GM19397 (cell line): ENCODE measurements around the gene TUBB4A.

ENCODE experiments used
- ATAC-seq: cut with Tn5 transposase; IDR thresholded peaks from one replicate; pipeline ENCODE4 v1.9.1; 2021; ENCODE audit warnings: mild to moderate bottlenecking, moderate library complexity; ENCODE audit not compliant: unreplicated experiment

The TUBB4A gene

DNA sequence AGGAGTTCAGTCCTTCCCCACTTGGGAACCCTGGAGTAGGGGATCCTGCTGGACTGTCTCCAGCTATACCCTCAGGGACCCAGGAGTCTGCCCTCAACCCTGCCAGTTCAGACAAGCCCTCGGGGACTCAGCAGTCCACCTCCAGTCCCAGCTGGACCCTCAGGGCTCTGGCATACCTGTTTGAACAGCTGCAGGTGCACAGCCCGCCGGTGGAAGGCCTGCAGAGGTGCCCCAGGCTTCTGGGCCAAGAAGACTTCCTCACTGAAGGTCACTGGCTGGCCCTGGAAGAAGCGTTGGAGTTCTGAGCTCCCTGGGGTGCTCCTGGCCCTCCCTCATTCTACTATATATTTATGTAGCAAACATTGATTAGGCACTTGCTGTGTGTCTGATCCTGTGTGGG lies 29.4 kb downstream of the TUBB4A start:
- ATAC-seq, result no peak

GRCh38 chr19:6471076-6471475 lies 31.0 kb downstream of the TUBB4A start:
- no peak for ATAC-seq

- ATAC-seq, result no peak
Observed at GRCh38 chr19:6470173-6470572, 31.9 kb downstream of the TUBB4A start.

GRCh38 chr19:6467384-6467783 lies 34.7 kb downstream of the TUBB4A start:
- no peak for ATAC-seq

- no peak for ATAC-seq
Observed at GRCh38 chr19:6466526-6467248, 35.4 kb downstream of the TUBB4A start.

DNA sequence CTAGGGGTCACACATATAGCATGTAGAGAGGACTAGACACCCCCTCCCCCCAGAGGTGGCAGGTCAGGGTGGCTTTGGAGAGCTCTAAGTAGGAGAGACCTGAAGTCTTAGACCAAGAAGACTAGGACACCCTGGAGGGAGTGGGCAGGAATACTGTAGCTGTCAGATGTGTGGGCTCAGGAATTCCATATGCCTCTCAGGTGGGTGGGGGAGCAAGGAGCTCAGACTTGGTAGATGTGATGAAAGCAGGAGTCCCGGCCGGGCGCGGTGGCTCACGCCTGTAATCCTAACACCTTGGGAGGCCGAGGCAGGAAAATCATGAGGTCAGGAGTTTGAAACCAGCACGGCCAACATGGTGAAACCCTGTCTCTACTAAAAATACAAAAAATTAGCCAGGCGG lies 36.4 kb downstream of the TUBB4A start:
- no peak for ATAC-seq

DNA sequence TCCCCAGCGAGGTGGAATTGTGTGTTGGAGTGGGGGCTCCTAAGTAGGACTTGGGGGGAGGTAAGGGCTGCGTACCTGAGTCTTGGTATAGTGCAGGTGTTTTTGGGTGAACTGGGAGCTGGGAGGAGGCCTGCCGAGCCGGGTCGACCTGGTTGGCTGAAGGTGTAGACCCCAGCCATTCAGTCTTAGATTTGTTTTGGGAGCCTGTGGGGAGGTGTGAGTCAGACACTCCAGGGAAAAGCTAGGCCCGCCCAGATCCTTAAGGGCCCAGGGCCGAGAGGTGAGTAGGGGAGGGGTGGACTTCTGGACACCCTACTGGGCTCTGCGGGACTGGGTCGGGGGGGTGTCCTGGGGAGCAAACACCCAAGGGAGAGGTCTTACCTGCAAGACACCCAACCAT lies 37.1 kb downstream of the TUBB4A start:
- ATAC-seq, result no peak

DNA sequence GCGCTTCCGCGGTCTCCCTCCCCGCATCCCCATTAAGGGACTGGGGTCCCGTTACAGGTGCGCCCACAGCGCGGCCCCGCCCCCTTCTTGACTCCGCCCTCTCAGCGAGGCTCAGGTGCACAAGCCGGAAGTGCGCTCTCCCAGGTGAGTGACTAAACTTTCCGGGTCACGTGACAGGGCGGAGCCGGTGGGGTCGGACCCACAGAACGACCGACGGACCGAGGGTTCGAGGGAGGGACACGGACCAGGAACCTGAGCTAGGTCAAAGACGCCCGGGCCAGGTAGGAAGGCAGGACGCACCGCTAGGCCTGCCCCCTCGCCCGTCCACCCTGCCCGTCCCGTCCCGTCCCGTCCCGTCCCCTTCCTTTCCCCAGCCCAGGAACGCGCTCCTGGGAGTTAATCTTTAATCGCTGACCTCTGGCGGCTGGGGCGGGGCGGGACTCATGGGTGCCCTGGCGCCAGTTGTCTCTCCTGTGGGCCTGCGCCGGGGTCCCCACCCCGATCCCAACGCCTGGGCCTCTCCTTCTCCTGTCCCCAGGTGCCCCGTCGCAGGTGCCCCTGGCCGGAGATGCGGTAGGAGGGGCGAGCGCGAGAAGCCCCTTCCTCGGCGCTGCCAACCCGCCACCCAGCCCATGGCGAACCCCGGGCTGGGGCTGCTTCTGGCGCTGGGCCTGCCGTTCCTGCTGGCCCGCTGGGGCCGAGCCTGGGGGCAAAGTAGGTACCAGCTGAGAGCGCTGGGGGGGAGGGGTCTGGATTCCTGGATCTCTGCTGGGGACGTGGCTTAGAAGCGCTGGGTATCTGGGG lies 37.8 kb downstream of the TUBB4A start, which contains the start of gene CRB3:
Gene CRB3, plus strand, starts transcription at position 202 of the 804 bp plus-strand sequence. Its CDS starts 431 bp downstream, at position 633.
- no peak for ATAC-seq

DNA sequence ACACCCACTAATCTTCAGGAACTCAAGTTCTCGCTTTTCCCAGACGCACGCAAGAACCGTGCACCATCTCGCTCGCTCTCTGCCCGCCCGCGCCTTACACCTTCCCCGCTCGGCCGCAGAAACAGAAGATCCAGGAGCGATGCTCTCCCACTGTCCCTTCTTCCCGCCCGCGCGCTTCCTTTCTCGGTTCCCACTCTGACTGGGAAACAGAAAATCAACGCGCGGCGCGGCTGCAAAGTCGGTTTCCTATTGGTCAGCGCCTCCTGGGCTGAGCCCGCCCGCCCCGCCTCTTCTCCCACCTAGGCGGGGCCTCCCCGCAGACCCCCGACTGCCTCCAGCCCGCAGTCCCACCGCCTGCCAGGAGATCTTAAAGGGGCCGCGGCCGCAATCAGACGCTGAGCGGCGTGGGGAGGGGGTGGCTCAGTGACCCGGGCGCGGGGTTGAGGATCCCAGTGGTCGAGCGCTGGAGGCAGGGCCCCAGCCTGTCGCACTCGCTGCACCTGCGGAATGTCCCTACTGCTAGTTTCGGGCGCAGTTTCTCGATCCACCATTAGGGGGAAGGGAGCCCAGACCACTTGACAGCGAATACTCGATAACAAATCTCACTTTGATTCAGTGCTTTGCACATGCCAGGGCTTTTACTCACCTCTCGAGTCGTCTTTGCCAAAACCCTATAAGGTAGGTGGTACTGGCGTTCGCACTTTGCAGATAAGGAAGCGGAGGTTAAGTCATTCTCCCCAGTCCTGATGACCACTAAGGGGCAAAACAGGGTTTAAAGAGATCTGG lies 41.8 kb downstream of the TUBB4A start:
- ATAC-seq, result peak; percentile 81

GRCh38 chr19:6459262-6460098 lies 42.6 kb downstream of the TUBB4A start, which contains the start of gene SLC25A23:
SLC25A23 (minus strand) TSS chr19:6459792; CDS start chr19:6459628, 164 bp downstream.
- peak; percentile 39 for ATAC-seq

- no peak for ATAC-seq
Observed at GRCh38 chr19:6458695-6459261, 43.3 kb downstream of the TUBB4A start.

DNA sequence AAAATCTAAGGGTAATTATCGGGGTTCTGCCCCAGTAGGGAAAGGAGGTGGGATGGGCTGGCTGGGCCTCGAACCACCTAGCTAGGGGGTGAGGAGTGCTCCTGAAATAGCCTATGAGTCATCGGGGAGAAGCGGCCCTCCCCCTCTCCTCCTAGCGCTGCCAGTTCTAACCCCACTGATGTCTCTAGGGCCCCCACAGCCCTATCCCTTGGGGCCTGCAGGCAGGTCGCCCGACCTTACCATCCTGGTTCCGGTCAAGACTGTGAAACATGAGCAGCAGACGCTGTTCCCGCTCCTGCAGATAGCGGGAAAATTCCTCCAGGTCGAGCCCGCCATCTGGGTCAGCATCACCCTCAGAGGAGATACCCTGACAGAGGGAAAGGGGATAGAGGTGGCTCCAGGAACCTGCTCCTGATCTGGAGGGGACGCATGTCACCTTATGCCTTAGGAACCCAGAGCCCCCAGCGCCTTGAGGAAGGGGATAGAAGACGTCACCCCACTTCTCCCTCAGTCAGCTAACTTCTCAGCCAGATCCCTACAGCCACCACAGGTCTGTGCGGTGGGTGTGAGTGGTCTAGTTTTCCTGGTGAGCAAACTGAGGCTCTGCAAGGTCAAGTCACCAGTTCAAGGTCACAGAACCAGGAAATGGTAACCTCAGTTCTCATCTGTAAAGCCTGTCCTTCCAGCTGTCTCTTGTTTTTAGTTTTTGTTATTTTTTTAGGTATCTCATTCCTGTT lies 44.0 kb downstream of the TUBB4A start:
- ATAC-seq, result no peak

DNA sequence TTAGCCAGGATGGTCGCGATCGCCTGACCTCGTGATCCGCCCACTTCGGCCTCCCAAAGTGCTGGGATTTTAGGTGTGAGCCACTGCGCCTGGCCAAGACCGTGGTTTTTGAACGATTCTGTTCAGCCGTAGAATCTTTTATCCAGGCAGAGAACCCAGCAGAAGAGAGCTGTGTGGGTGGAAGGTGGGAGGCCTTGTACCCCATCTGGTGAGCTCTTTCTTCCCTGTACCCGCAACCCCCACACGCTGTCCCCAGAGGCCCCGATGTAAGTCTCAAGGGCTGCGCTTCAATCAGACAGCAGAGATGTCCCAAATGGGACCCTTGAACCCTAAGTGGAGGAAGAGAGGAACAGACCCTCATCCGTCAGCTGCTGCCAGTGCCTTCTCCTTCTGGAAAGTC lies 46.2 kb downstream of the TUBB4A start:
- ATAC-seq, result no peak

DNA sequence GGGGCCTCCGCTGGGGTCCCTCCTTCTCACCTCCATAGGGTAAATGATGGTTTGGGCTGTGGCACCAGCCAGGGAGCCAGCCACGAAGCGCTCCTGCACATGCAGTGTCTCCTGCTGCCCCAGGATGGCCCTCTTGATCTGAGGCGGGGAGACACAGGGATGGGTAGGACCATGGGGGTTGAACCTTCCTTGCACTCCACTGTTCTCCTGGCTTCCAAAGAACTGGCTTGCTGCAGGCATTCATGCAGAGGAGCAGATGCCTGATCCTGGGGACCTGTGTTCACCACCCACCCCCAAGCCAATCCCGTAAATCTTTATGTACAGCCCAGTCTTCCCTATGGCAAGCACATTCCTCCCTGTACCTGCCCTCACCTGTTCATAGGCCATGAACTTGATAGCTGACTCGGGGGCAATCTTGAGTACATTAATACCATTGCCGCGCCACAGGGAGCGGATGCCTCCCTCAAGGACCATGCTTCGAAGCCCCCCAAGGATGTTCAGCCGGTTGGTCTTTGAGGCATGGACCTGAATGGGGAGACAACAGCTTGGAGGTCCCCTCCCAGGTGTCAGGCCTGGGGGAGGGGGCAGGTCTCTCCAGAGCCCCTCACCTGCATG lies 48.1 kb downstream of the TUBB4A start:
- no peak for ATAC-seq

GRCh38 chr19:6452899-6453298 lies 49.2 kb downstream of the TUBB4A start:
- no peak for ATAC-seq

DNA sequence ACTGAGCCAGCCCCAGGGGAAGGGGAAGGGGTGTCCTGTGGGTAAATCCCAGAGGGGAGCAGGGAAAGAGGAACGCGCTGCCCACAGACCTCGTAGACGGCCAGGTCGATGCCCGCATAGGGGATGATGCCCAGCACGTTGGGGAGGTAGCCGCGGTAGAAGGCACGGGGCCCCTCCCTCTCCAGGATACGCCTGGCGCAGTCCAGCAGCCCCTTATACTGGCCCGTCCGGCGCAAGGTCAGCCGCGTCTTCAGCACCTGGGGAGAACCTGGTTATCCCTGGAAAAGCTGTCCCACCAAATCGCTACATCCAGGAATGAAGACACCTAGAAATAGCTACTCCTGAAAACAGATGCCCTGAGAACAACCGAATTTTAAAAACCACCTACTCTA lies 49.9 kb downstream of the TUBB4A start:
- ATAC-seq, result no peak

DNA sequence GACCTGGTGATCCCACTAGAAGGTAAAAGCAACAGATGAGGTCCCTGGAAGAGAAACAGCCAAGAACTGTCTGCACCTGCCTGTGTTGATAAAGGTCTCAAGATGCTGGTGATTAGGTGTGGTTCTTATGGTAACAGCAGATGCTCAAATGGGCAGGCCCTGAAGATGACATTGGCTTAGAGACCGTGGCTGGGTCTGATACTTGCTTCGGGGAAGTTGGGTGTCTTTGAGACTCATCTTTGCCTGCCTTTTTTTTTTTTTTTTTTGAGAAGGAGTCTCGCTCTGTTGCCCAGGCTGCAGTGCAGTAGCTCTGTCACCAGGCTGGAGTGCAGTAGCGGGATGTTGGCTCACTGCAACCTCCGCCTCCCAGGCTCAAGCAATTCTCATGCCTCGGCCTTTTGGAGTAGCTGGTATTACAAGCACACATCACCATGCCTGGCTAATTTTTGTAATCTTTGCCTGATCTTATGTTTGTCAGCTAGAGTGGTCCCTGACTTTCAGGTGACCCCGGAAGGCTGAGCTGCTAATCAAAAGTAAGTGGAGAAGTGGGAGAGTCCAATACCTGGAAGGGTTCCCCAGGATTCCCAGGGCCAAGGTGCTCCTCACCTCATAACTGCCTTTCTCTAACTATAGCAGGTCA lies 50.4 kb downstream of the TUBB4A start:
- no peak for ATAC-seq

DNA sequence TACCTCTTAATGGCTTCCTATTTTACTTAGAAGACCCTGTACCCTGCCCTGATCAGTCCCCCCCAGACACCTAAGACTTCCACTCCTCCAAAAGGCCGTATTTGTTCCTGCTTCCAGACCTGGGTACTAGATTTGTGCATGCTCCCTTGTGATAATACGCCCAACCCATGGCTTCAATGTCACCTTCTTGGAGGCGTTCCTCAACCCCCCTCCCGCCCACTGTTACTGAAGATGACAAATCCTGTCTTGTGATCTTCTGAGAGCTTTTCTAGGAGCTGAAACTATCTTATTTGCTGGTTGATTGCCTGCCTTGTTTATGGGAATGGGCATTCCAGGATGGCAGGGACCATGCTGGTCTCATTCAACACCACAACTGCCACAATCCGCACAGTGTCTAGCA lies 51.9 kb downstream of the TUBB4A start:
- no peak for ATAC-seq

GRCh38 chr19:6448045-6448444 lies 54.1 kb downstream of the TUBB4A start:
- no peak for ATAC-seq
